Mesothelial cell of epicardium (in vitro differentiated cells): ENCODE data around the gene FREY1. TPM values are rescaled to one million over a fixed set of nuclear protein-coding genes. Genes with fewer than 3 reads are reported as not detected.

Source experiments
- DNase-seq, 2 experiments: peaks; one replicate each; pipeline ENCODE4 v3.0.0; 2021; ENCODE audit warnings: low spot score in 2 of 2; ENCODE audit not compliant: unreplicated experiment in 2 of 2
- H3K27ac Mint-ChIP-seq: 2 replicates; pipeline ENCODE4 v1.8.0; 2021; ENCODE audit warnings: mixed read lengths
- H3K27me3 Mint-ChIP-seq: 2 replicates; pipeline ENCODE4 v1.8.0; 2021; ENCODE audit warnings: low read depth, mixed read lengths
- H3K36me3 Mint-ChIP-seq: 2 replicates; pipeline ENCODE4 v1.8.0; 2021; ENCODE audit warnings: mixed read lengths
- H3K4me1 Mint-ChIP-seq: 2 replicates; pipeline ENCODE4 v1.8.0; 2021; ENCODE audit warnings: mixed read lengths
- H3K4me3 Mint-ChIP-seq: 2 replicates; pipeline ENCODE4 v1.8.0; 2021; ENCODE audit warnings: mild to moderate bottlenecking, moderate library complexity, mixed read lengths
- H3K9me3 Mint-ChIP-seq: 2 replicates; pipeline ENCODE4 v1.8.0; 2021; ENCODE audit warnings: mixed read lengths
- CTCF ChIP-seq: fragments of 200-600 bp; sonication (generic); IDR thresholded peaks from one replicate; pipeline ENCODE4 v1.5.0; 2021; ENCODE audit warnings: antibody characterized with exemption; ENCODE audit not compliant: unreplicated experiment
- total RNA-seq: library from RNA; stranded (reverse); gene quantifications from 3 replicates; pipeline ENCODE4 v1.2.1, GENCODE V29; 2021

The FREY1 gene
- total RNA-seq, 1 donor from 2014 or later: 3.9 TPM

- H3K4me1 Mint-ChIP-seq: peaks cover 16% of the 10 kb centered on the region
- peaks cover 46% of the 10 kb centered on the region for H3K27me3 Mint-ChIP-seq
- H3K27ac Mint-ChIP-seq: no peak overlapping the region
- TF ChIP-seq CTCF: no peak
- DNase-seq: no peak
- H3K4me3 Mint-ChIP-seq: no peak overlapping the region
- H3K9me3 Mint-ChIP-seq: no peaks in the 10 kb centered on the region
- no peaks in the 10 kb centered on the region for H3K36me3 Mint-ChIP-seq
These were observed 17.9 kb upstream of the FREY1 start for GRCh38 chr11:45924927-45925326.

GRCh38 chr11:45924036-45924915 lies 17.2 kb upstream of the FREY1 start:
- Mint-ChIP-seq H3K4me1 (peaks cover 16% of the 10 kb centered on the region), H3K36me3 (no peaks in the 10 kb centered on the region), H3K9me3 (no peaks in the 10 kb centered on the region), H3K4me3 (peak overlapping the region; percentile 44), H3K27ac (no peak overlapping the region), H3K27me3 (peaks cover 46% of the 10 kb centered on the region)
- TF ChIP-seq CTCF: no peak
- DNase-seq: peak in 1 of 2 experiments; percentile 17

GRCh38 chr11:45922425-45923082 lies 15.5 kb upstream of the FREY1 start, which contains the start of gene LARGE2:
Gene LARGE2 (plus strand): TSS chr11:45922656. CDS start chr11:45922883, 227 bp downstream.
- Mint-ChIP-seq H3K4me3 (peak within 1 kb of the TSS; percentile 67), H3K27me3 (peaks cover 46% of the 10 kb centered on the region), H3K9me3 (no peaks in the 10 kb centered on the region), H3K36me3 (no peaks in the 10 kb centered on the region), H3K27ac (peak within 1 kb of the TSS; percentile 39), H3K4me1 (peaks cover 15% of the 10 kb centered on the region)
- no peak for TF ChIP-seq CTCF
- DNase-seq: peak in 1 of 2 experiments; percentile 27

- Mint-ChIP-seq H3K36me3 (no peaks in the 10 kb centered on the region), H3K9me3 (no peaks in the 10 kb centered on the region), H3K4me1 (peaks cover 19% of the 10 kb centered on the region), H3K4me3 (peak overlapping the region; percentile 59), H3K27me3 (peaks cover 46% of the 10 kb centered on the region), H3K27ac (peak overlapping the region; percentile 36)
- TF ChIP-seq CTCF: no peak
- DNase-seq: peak; percentile 20 to 48
These were observed 14.7 kb upstream of the FREY1 start for GRCh38 chr11:45921561-45922424.
